ENCODE data around the gene RSPH9. TPM values are rescaled to one million over a fixed set of nuclear protein-coding genes. Genes with fewer than 3 reads are reported as not detected.

The RSPH9 gene
- 1.8 TPM for polyA plus RNA-seq (2013, experiment 1 of 2)
- 1.5 TPM for polyA plus RNA-seq (2013, experiment 2 of 2)

- no peak within 1 kb of the TSS for H2BK5ac ChIP-seq (ENCODE audit: low read length)
Measured at GRCh38 chr6:43644940-43645612, at the start of gene RSPH9. TSS of gene RSPH9 (plus strand) at chr6:43645036. CDS start at chr6:43645099, 63 bp downstream.

GRCh38 chr6:43600595-43600994, 44.2 kb upstream of the RSPH9 start:
- no peak overlapping the region for H3K4me2 ChIP-seq (ENCODE audit: insufficient read depth, low read length, poor library complexity, severe bottlenecking)
- no CpG with 5 or more reads among the region's 2 CpGs for WGBS, 2 donors (ENCODE audit: extremely low coverage in 2 of 2, insufficient read length in 2 of 2, insufficient replicate concordance in 1 of 2)

More at GRCh38 chr6:43644940-43645612, at the start of gene RSPH9:
- Histone ChIP-seq H2AFZ (ENCODE audit: low read length) (peak within 1 kb of the TSS; percentile 61), H3K9me3 (replicated peaks in 1 of 2; ENCODE audit: control insufficient read depth in 2 of 2, insufficient read depth in 1 of 2, low read depth in 1 of 2, low read length in 2 of 2) (no peaks in the 10 kb centered on the region), H3K4me1 (ENCODE audit: control insufficient read depth in 2 of 2, insufficient read depth in 1 of 2, low read depth in 1 of 2, low read length in 2 of 2) (peaks cover 0 to 6% of the 10 kb centered on the region in 2 donors), H3K27ac (replicated peaks; ENCODE audit: low read length) (peak within 1 kb of the TSS; percentile 88), H3K4ac (ENCODE audit: low read length) (no peak within 1 kb of the TSS), H2BK15ac (ENCODE audit: low read length) (peak within 1 kb of the TSS; percentile 97), H3K18ac (ENCODE audit: low read length) (peak within 1 kb of the TSS; percentile 94), H4K91ac (ENCODE audit: low read depth, low read length, poor library complexity) (no peak within 1 kb of the TSS), H3K9ac (ENCODE audit: low read depth, low read length, poor library complexity) (peak within 1 kb of the TSS; percentile 80), H3K36me3 (replicated peaks in 1 of 2; ENCODE audit: control insufficient read depth in 2 of 2, insufficient read depth in 2 of 2, low read length in 2 of 2) (peaks cover 12 to 26% of the 10 kb centered on the region in 2 donors), H2AK5ac (ENCODE audit: low read depth, low read length) (no peak within 1 kb of the TSS), H3K4me2 (ENCODE audit: insufficient read depth, low read length, poor library complexity, severe bottlenecking) (peak within 1 kb of the TSS; percentile 84), H2BK12ac (ENCODE audit: low read length) (no peak within 1 kb of the TSS), H3K79me1 (ENCODE audit: low read depth, low read length) (peaks cover under 1% of the 10 kb centered on the region), H3K4me3 (ENCODE audit: low read length in 2 of 2) (peak within 1 kb of the TSS in 1 of 2 donors; percentile 88), H3K14ac (ENCODE audit: low read length) (no peak within 1 kb of the TSS), H2BK120ac (ENCODE audit: low read depth, low read length) (no peak within 1 kb of the TSS), H3K27me3 (ENCODE audit: control insufficient read depth in 3 of 3, insufficient read depth in 3 of 3, low read depth in 1 of 3, low read length in 3 of 3) (no peaks in the 10 kb centered on the region), H4K8ac (ENCODE audit: low read depth, low read length) (no peak within 1 kb of the TSS), H3K23ac (ENCODE audit: low read depth, low read length, poor library complexity) (no peak within 1 kb of the TSS)
- no CpG with 5 or more reads among the region's 52 CpGs for WGBS, 2 donors (ENCODE audit: extremely low coverage in 2 of 2, insufficient read length in 2 of 2, insufficient replicate concordance in 1 of 2)
- peak; percentile 84 for DNase-seq (ENCODE audit: low spot score)

GRCh38 chr6:43604174-43604573, 40.7 kb upstream of the RSPH9 start:
- Histone ChIP-seq H2AK5ac (ENCODE audit: low read depth, low read length) (no peak overlapping the region), H3K36me3 (replicated peaks in 1 of 2; ENCODE audit: control insufficient read depth in 2 of 2, insufficient read depth in 2 of 2, low read length in 2 of 2) (peaks cover 8 to 91% of the 10 kb centered on the region in 2 donors), H3K27me3 (ENCODE audit: control insufficient read depth in 3 of 3, insufficient read depth in 3 of 3, low read depth in 1 of 3, low read length in 3 of 3) (no peaks in the 10 kb centered on the region), H3K4me1 (ENCODE audit: control insufficient read depth in 2 of 2, insufficient read depth in 1 of 2, low read depth in 1 of 2, low read length in 2 of 2) (no peaks in the 10 kb centered on the region), H3K4me3 (ENCODE audit: low read length in 2 of 2) (no peak overlapping the region), H3K27ac (replicated peaks; ENCODE audit: low read length) (no peak overlapping the region), H2BK12ac (ENCODE audit: low read length) (no peak overlapping the region), H2BK15ac (ENCODE audit: low read length) (no peak overlapping the region), H2AFZ (ENCODE audit: low read length) (no peak overlapping the region), H4K8ac (ENCODE audit: low read depth, low read length) (no peak overlapping the region), H3K14ac (ENCODE audit: low read length) (no peak overlapping the region), H2BK5ac (ENCODE audit: low read length) (no peak overlapping the region), H3K9ac (ENCODE audit: low read depth, low read length, poor library complexity) (no peak overlapping the region), H3K18ac (ENCODE audit: low read length) (no peak overlapping the region), H4K91ac (ENCODE audit: low read depth, low read length, poor library complexity) (no peak overlapping the region), H2BK120ac (ENCODE audit: low read depth, low read length) (no peak overlapping the region), H3K4ac (ENCODE audit: low read length) (no peak overlapping the region), H3K23ac (ENCODE audit: low read depth, low read length, poor library complexity) (no peak overlapping the region), H3K9me3 (replicated peaks in 1 of 2; ENCODE audit: control insufficient read depth in 2 of 2, insufficient read depth in 1 of 2, low read depth in 1 of 2, low read length in 2 of 2) (no peaks in the 10 kb centered on the region), H3K79me1 (ENCODE audit: low read depth, low read length) (no peaks in the 10 kb centered on the region), H3K4me2 (ENCODE audit: insufficient read depth, low read length, poor library complexity, severe bottlenecking) (no peak overlapping the region)
- WGBS, 2 donors (ENCODE audit: extremely low coverage in 2 of 2, insufficient read length in 2 of 2, insufficient replicate concordance in 1 of 2), result no CpG with 5 or more reads among the region's 2 CpGs
- no peak for DNase-seq (ENCODE audit: low spot score)

More at GRCh38 chr6:43600595-43600994, 44.2 kb upstream of the RSPH9 start:
- Histone ChIP-seq H3K23ac (ENCODE audit: low read depth, low read length, poor library complexity) (no peak overlapping the region), H3K4me3 (ENCODE audit: low read length in 2 of 2) (no peak overlapping the region), H3K27ac (replicated peaks; ENCODE audit: low read length) (no peak overlapping the region), H2BK12ac (ENCODE audit: low read length) (no peak overlapping the region), H4K91ac (ENCODE audit: low read depth, low read length, poor library complexity) (no peak overlapping the region), H3K79me1 (ENCODE audit: low read depth, low read length) (no peaks in the 10 kb centered on the region), H3K36me3 (replicated peaks in 1 of 2; ENCODE audit: control insufficient read depth in 2 of 2, insufficient read depth in 2 of 2, low read length in 2 of 2) (peaks cover 8 to 85% of the 10 kb centered on the region in 2 donors), H3K9me3 (replicated peaks in 1 of 2; ENCODE audit: control insufficient read depth in 2 of 2, insufficient read depth in 1 of 2, low read depth in 1 of 2, low read length in 2 of 2) (no peaks in the 10 kb centered on the region), H2BK5ac (ENCODE audit: low read length) (no peak overlapping the region), H3K4ac (ENCODE audit: low read length) (no peak overlapping the region), H2AFZ (ENCODE audit: low read length) (no peak overlapping the region), H2BK15ac (ENCODE audit: low read length) (no peak overlapping the region), H3K14ac (ENCODE audit: low read length) (no peak overlapping the region), H3K18ac (ENCODE audit: low read length) (no peak overlapping the region), H2BK120ac (ENCODE audit: low read depth, low read length) (no peak overlapping the region), H4K8ac (ENCODE audit: low read depth, low read length) (no peak overlapping the region), H3K27me3 (ENCODE audit: control insufficient read depth in 3 of 3, insufficient read depth in 3 of 3, low read depth in 1 of 3, low read length in 3 of 3) (no peaks in the 10 kb centered on the region), H3K4me1 (ENCODE audit: control insufficient read depth in 2 of 2, insufficient read depth in 1 of 2, low read depth in 1 of 2, low read length in 2 of 2) (no peaks in the 10 kb centered on the region), H2AK5ac (ENCODE audit: low read depth, low read length) (no peak overlapping the region), H3K9ac (ENCODE audit: low read depth, low read length, poor library complexity) (no peak overlapping the region)
- DNase-seq (ENCODE audit: low spot score), result no peak

GRCh38 chr6:43606019-43606418, 38.8 kb upstream of the RSPH9 start:
- Histone ChIP-seq H3K27me3 (ENCODE audit: control insufficient read depth in 3 of 3, insufficient read depth in 3 of 3, low read depth in 1 of 3, low read length in 3 of 3) (no peaks in the 10 kb centered on the region), H2BK5ac (ENCODE audit: low read length) (no peak overlapping the region), H3K18ac (ENCODE audit: low read length) (no peak overlapping the region), H3K4ac (ENCODE audit: low read length) (no peak overlapping the region), H3K27ac (replicated peaks; ENCODE audit: low read length) (no peak overlapping the region), H3K9ac (ENCODE audit: low read depth, low read length, poor library complexity) (no peak overlapping the region), H4K8ac (ENCODE audit: low read depth, low read length) (no peak overlapping the region), H3K23ac (ENCODE audit: low read depth, low read length, poor library complexity) (no peak overlapping the region), H2BK120ac (ENCODE audit: low read depth, low read length) (no peak overlapping the region), H3K14ac (ENCODE audit: low read length) (no peak overlapping the region), H3K4me1 (ENCODE audit: control insufficient read depth in 2 of 2, insufficient read depth in 1 of 2, low read depth in 1 of 2, low read length in 2 of 2) (no peaks in the 10 kb centered on the region), H2AK5ac (ENCODE audit: low read depth, low read length) (no peak overlapping the region), H3K79me1 (ENCODE audit: low read depth, low read length) (no peaks in the 10 kb centered on the region), H2BK12ac (ENCODE audit: low read length) (no peak overlapping the region), H3K9me3 (replicated peaks in 1 of 2; ENCODE audit: control insufficient read depth in 2 of 2, insufficient read depth in 1 of 2, low read depth in 1 of 2, low read length in 2 of 2) (no peaks in the 10 kb centered on the region), H3K36me3 (replicated peaks in 1 of 2; ENCODE audit: control insufficient read depth in 2 of 2, insufficient read depth in 2 of 2, low read length in 2 of 2) (peaks cover 11 to 95% of the 10 kb centered on the region in 2 donors), H2AFZ (ENCODE audit: low read length) (no peak overlapping the region), H3K4me2 (ENCODE audit: insufficient read depth, low read length, poor library complexity, severe bottlenecking) (no peak overlapping the region), H2BK15ac (ENCODE audit: low read length) (no peak overlapping the region), H4K91ac (ENCODE audit: low read depth, low read length, poor library complexity) (no peak overlapping the region), H3K4me3 (ENCODE audit: low read length in 2 of 2) (no peak overlapping the region)
- WGBS, 2 donors (ENCODE audit: extremely low coverage in 2 of 2, insufficient read length in 2 of 2, insufficient replicate concordance in 1 of 2), result no CpG with 5 or more reads among the region's 2 CpGs
- no peak for DNase-seq (ENCODE audit: low spot score)
